Erythroblast (primary cell): ENCODE data around the gene EFHC2.

Experiments used
- GATA1 ChIP-seq: IDR thresholded peaks from 2 replicates; pipeline ENCODE4 v1.6.1; 2011; ENCODE audit warnings: low read depth, mild to moderate bottlenecking, control low read depth, low read length, moderate library complexity
- POLR2A ChIP-seq: IDR thresholded peaks from 2 replicates; pipeline ENCODE4 v1.6.1; 2011; ENCODE audit warnings: mild to moderate bottlenecking, low read length

DNA sequence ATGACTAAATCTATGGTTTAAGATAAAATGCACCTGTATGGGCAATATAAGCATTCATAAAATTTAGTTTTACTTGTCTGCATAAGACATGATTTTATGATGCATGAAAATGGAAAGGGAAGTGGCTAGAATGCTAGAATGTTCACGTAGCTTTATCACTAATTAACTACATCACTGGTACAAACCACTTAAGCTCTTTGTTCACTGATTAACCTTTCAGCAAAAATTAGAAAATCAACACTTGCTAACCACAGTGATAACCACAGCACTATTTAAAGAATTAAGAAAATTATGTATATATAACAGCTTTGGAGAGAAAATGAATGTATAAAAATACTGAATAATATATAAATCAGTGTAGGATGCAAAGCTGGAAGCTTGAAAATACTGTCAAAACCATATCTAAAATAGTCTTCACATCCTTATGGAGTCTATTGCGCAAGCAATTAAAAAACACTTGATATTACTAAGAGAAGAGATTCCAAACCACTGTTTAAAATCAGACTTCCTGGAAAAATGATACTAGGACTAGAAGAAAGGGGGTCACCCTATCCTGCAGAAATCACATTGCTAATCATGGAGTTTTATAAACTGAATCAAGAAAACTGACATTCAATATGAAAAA lies 51.9 kb downstream of the EFHC2 start:
- TF ChIP-seq POLR2A = no peak
- TF ChIP-seq GATA1 = no peak
